SKM-1 treated with dmso at 0.1 percent for 144 hours (cell line): ENCODE data around the gene POGLUT2.

Source experiments
- DNase-seq: peaks from one replicate; lab custom pipeline; 2025; ENCODE audit not compliant: unreplicated experiment; lab: John Stamatoyannopoulos, UW

Gene POGLUT2

DNA sequence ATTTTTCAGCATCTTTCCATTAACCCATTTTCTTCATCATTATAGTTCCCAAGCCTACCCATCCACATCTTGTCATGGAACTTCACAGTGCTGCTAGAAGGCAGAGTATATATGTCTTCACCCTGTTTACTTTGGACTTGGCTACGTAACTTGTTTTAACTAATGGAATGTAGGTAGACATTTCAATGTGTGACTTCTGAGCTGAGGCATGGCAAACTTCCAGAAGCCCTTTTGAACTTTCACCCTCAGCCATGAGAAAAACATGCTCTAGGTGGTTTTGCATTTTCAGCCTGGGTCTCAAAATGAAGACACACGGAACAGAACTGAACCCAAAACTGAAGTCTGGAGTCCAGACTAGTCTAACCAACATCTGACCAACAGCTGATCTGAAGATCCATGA lies 28.3 kb downstream of the POGLUT2 start:
- DNase-seq: no peak

DNA sequence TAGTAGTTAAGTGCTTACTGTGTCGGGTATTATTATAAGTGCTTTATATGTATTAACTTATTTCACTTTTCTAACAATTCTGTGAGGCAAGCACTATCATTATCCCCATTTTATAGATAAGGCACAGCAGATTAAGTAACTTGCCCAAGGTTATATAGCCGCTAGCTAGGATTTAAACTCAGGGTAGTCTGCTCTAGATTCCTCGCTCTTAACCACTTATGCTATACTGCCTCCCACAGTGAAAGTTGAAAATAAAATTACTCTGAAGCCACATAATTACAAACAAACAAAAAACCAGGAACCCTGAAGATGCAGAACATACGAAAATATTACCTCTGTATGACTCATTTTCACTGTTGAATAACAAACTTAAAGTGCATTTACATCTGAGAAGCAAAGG lies 29.1 kb downstream of the POGLUT2 start:
- DNase-seq: no peak

GRCh38 chr13:102768909-102769308 lies 29.9 kb downstream of the POGLUT2 start:
- DNase-seq: no peak

GRCh38 chr13:102763741-102764140 lies 35.0 kb downstream of the POGLUT2 start:
- DNase-seq: no peak

DNA sequence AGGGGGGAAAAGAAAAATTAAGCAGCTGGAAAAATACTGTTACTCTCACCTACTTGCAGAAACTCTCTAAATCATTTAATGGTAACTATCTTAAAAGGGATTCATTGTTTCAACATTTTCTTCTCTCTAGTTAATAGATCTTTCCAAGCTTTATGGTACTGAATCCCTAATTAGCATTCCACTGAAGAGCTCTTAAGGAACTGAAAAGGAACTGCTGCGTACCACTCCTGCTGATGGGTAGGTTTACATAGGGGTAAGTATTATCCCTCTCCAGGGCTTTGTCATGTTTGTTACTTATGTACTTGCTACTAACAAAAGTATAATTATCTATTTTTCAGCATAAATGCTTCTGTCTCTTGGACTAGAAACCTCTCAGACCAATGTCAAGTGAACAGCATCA lies 37.7 kb downstream of the POGLUT2 start:
- no peak for DNase-seq

DNA sequence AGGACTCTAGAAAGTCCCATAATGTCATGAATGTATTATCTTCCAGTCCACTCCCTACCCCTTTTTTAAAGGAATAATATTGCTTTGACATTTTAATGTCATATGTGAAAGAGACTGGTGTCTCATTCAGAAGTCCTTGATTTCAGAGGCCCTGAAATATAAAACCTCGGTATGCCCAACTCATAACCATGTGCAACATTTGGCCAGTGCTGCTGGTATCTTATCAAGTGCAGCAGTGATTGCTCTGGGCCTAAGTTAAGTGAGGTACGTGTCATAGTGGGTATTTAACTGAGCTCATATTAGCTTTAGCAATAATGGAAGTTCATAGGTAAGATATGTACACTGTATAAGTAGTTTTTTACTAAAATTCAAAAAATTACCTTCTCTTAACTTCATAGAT lies 39.9 kb downstream of the POGLUT2 start:
- DNase-seq: no peak

- DNase-seq: no peak
Measured at GRCh38 chr13:102757006-102757405, 41.8 kb downstream of the POGLUT2 start.

DNA sequence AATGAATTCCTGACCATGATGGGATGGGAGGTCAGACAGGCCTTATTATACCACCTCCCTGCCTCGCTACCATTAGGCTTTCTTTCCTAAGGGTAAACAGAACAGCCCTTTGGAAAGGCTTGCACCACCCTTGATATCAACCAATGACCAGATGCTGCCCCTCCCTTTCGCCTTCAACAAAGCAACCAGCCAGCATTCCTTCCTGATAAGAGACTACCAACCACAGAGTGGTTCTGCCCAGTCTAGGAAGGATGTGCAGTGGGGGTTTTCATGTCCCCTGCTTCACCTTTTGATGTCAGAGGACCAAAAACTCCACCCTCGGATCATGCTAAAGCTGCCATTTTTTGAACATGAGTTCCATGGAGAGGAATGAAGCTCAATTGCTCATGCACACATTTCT lies 46.9 kb downstream of the POGLUT2 start:
- DNase-seq: no peak

DNA sequence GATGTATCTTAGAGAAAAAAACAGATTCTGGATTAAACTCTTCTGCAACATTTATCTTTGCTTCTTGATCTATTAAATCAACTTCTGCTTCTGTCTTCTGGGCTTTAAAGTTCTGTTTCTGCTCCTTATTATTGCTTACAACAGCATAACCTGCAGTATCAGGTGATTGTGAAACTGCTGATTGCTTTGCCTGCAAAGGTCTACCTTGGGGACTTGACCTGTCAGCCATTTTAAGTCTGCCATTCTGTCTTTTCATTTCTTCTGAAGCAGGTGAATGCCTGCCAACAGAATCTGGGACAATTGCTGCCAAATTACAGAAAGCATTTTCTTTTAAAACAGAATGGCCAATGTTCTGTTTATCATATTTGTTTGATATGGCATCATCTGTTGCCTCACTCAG lies 56.3 kb downstream of the POGLUT2 start:
- DNase-seq: no peak

GRCh38 chr13:102742101-102742500 lies 56.7 kb downstream of the POGLUT2 start:
- DNase-seq: no peak
